Activated CD8-positive, alpha-beta memory T cell treated with anti-CD3 and anti-CD28 coated beads, Interleukin-2, amount 50 U/mL, for 24 hours (primary cell): ENCODE data around the gene HAGHL.
A peak's percentile ranks its signal among the peaks of the same experiment; 100 is the strongest.

Source experiments
- DNase-seq: peaks from one replicate; pipeline ENCODE4 v3.0.0-alpha.2; 2020; ENCODE audit errors: extremely low read depth

The HAGHL gene

DNA sequence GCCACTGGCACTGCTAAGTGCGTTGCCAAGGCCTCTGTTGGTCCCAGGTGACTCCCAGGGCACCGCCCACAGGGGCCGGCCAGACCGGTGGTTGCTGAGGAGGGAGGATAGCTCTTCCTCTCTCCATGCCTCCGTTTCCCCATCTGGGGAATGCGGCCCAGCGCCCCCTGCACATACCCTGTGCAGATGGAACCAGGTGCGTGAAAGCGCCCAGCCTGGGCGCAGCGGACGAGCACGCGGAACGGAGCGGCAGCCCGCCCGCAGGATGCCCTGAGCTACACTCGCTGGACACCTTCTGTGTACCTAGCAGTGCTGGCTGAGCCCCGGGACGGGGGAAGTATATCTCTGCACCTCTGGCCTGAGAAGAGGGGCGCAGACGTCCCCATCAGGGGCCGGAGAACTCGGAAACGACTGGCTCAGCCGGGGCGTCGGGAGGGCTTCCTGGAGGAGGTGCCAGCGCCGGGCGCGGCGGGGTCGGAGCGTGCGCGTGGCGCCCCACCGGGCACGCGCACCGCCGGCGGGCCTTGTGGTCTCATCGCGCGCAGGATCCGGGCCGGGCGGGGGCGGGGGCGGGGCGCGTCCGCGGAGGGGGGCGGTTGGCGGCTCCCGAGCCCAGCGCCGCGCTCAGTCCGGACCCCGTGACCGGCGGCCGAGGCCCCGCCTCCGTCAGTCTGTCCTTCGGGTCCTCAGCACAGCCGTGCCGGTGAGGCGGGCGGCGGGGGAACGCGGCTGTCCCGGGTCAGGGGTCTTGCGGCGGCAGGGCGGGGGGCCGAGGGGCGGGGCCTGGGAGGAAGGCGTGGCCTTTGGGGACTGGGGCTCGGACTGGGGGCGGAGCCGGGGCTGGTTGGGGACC, at the start of gene HAGHL, which contains the start of gene CCDC78:
Gene HAGHL (plus strand): TSS at position 669 of the 853 bp plus-strand sequence. CDS start 404 bp downstream, outside the sequence.
Gene CCDC78 (minus strand): TSS at position 6 of the 853 bp plus-strand sequence. CDS start 76 bp downstream, outside the sequence.
- no peak for DNase-seq

DNA sequence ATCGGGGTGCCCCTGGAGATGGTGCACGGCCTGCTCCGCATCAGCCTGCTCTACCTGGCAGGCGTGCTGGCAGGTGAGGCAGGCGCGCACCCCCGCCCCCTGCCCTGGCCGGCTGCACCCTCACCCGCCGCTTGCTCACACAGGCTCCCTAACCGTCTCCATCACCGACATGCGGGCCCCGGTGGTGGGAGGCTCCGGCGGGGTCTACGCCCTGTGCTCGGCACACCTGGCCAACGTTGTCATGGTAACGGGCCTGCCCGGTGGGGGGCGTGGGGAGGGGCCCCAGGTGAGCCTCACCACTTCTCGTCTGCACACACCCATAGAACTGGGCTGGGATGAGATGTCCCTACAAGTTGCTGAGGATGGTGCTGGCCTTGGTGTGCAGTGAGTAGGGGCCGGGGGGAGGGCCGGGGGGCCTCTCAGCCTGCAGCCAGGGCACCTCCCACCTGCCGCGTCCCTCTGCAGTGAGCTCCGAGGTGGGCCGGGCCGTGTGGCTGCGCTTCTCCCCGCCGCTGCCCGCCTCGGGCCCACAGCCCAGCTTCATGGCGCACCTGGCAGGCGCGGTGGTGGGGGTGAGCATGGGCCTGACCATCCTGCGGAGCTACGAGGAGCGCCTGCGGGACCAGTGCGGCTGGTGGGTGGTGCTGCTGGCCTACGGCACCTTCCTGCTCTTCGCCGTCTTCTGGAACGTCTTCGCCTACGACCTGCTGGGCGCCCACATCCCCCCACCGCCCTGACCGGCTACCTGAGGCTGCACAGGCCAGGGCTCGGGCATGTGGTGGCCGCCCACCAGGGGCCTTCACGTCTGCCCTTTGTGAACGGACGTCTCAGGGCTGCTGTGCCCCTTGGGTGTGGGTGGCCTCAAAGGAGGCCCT, 49.4 kb upstream of the HAGHL start:
- no peak for DNase-seq

DNA sequence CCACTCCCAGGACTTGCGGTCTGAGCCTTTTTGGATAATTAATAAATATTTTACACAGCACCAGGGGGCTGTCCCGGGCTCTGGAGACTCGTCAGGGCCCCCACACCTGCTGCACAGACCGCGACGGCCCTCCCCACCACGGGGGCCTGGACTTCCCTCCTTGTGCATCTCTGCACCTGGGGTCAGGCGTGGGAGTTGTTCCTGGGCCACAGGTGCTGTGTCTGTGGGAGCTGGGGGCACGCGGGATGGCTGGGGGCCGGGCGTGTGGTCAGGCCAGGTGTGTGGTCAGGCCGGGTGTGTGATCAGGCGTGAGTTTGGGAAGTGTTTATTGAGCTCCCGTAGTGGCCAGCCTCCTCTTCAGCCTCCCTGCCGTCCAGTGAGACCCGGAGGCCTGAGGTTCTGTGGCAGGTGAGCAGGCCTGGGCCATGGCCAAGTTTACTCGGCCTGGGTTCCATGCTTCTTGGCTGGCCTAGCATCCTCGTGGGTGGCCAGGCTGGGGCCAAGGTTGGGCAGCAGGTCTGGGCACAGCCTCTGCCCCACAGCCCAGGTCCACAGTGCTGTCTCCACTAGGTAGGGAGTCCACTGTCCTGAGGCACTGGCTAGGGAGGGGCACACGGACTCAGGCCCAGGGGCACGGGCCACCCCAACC, 48.6 kb upstream of the HAGHL start:
- DNase-seq, result no peak

- DNase-seq, result no peak
Measured at GRCh38 chr16:678858-679813, 47.8 kb upstream of the HAGHL start.

DNA sequence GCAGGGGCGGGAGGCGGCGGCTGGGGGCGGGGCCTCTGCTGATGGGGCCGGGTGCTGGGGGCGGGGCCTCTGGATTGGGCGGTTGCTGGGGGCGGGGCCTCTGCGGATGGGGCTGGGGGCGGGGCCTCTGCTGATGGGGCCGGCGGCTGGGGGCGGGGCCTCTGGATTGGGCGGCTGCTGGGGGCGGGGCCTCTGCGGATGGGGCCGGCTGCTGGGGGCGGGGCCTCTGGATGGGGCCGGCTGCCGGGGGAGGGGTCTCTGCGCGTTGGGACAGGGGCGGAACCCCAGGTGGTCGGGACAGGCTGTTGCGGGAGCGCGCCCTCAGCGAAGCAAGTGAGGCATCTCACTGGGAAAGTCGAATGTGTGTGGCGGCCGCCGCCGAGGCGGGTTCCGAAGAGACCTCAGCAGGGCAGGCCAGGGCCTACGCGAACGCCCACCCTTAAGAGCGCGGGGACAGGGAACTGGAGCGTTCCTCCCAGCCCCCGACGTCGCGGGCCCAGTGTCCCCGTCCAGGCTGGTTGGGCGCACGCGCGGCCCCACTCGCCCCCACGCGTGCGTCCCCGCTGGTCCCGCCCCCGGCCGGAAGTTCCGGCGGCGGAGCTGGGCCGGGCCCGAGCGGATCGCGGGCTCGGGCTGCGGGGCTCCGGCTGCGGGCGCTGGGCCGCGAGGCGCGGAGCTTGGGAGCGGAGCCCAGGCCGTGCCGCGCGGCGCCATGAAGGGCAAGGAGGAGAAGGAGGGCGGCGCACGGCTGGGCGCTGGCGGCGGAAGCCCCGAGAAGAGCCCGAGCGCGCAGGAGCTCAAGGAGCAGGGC, 46.9 kb upstream of the HAGHL start, which contains the start of gene STUB1:
Gene STUB1 (plus strand): TSS at position 597 of the 811 bp plus-strand sequence. CDS start 116 bp downstream, at position 713.
- DNase-seq, result peak; percentile 76

DNA sequence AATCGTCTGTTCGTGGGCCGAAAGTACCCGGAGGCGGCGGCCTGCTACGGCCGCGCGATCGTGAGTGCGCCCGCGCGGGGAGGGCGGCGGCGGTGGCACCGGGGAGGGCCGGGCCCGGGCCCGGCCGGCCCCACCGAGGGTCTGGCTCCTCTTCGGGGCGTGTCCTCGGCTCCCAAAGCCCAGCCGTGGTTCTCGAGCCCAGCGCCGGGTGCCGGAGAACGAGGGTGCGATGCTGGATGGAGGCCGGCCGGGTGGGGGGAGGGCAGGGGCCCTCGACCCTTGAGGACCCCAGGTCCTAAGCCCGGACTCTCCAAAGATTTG, 46.3 kb upstream of the HAGHL start:
- no peak for DNase-seq

DNA sequence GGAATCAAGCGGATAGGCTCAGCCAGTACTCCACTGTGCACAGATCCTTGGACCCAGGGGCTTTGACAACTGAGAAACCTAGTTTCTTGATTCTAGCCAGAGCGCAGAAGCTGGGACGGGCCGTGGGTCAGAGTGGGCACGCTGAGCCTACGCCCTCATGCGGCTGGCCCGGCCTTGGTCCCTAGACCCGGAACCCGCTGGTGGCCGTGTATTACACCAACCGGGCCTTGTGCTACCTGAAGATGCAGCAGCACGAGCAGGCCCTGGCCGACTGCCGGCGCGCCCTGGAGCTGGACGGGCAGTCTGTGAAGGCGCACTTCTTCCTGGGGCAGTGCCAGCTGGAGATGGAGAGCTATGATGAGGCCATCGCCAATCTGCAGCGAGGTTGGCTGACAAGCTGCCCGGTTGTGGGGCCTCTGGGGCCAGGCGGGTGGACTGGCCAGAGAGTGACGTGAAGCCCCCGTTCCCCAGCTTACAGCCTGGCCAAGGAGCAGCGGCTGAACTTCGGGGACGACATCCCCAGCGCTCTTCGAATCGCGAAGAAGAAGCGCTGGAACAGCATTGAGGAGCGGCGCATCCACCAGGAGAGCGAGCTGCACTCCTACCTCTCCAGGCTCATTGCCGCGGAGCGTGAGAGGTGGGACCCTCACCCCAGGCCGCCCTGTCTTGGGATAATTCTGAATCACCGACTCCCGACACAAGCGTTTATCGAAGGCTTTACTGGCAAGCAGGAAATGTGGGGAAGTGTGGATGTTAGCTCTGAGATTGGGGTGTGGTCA, 45.8 kb upstream of the HAGHL start:
- DNase-seq, result no peak

DNA sequence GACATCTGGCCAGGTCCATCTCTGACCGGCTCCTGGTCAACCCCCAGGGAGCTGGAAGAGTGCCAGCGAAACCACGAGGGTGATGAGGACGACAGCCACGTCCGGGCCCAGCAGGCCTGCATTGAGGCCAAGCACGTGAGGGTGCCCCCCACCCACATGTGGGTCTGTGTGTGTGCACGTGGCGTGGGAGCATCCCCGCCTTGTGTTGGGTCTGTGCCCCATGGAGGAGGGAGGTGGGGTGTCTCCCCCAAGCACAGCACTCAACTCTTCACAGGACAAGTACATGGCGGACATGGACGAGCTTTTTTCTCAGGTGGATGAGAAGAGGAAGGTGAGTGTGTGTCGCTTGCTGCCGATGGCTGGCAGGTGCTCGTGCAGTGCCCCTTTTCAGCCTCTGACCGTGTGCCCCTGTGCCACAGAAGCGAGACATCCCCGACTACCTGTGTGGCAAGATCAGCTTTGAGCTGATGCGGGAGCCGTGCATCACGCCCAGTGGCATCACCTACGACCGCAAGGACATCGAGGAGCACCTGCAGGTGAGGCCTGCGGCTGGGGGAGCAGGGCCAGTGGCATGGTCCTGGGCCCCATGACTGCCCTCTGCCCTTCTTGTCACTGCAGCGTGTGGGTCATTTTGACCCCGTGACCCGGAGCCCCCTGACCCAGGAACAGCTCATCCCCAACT, 45.0 kb upstream of the HAGHL start:
- no peak for DNase-seq

GRCh38 chr16:682493-683395, 44.2 kb upstream of the HAGHL start:
- no peak for DNase-seq

GRCh38 chr16:683396-684070, 43.4 kb upstream of the HAGHL start:
- DNase-seq, result no peak

DNA sequence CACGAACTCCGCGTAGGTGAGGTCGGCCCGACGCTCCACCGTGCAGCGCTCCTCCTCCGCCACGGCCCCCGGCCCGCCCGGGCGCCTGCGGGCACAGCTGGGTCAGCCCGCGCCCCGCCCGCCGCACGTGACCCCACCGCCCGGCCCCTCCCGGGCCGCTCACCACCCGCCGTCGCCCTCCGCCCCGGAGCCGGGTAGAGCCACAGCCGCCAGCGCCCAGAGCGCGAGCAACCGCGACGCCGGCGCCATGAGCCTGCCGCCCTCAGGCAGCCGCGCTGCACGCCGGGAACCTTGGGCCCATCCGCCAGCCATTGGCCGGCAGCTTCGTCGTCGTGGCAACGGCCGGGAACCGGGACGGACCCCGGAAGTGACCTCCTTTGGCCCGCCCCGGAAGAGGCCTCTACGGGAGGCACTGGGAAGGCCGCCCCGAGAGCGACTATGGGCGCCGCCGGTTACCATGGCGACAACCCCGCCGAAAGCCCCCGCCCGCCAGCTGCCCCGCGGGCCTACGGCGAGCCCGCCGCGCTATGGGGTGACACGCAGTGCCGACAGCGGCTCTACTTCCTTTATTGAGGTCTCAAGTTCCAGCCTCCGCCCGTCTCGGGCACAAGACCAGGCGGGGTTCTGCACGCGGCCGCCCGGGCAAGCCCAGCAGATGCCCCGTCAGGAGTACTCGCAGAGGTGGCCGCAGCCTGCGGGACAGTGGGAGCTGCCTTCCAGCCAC, 42.7 kb upstream of the HAGHL start, which contains the start of gene JMJD8:
Gene JMJD8 (minus strand): TSS at position 264 of the 724 bp plus-strand sequence. CDS start 15 bp downstream, at position 249.
- peak; percentile 93 for DNase-seq

DNA sequence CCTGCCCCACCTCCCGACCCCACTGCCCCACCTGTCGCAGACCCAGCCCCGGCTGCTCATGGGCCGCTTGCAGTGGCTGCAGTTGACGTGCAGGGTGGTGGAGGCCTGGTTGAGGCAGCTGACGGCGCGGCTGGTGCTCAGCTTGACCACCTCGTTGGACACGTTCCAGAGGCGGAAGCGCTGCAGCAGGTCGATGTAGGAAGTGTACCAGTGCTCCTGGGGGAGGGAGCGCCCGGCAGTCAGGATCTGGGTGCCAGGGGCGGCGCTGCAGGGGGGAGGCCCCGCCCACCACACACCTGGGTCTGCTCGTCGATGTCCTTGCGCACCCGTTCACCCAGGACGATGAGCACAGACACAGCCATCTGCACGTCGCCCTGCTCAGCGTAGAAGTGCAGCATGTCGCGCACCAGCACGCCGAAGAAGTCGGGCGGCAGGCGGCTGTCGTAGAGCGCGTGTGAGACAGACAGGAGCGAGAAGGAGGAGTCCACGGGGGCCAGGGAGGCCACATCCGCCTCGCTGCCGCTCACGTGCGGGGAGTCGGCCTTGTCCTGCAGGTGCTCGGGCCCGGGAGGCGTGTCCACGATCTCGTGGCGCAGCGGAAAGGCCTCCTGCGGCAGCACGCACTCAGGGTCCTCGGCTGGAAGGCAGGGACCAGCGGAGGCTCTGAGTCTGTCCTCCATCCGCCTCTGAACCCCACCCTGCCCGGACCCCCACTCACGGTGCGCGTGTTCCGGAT, 41.8 kb upstream of the HAGHL start:
- DNase-seq, result no peak

- no peak for DNase-seq
Measured at GRCh38 chr16:685967-686366, 40.9 kb upstream of the HAGHL start.

DNA sequence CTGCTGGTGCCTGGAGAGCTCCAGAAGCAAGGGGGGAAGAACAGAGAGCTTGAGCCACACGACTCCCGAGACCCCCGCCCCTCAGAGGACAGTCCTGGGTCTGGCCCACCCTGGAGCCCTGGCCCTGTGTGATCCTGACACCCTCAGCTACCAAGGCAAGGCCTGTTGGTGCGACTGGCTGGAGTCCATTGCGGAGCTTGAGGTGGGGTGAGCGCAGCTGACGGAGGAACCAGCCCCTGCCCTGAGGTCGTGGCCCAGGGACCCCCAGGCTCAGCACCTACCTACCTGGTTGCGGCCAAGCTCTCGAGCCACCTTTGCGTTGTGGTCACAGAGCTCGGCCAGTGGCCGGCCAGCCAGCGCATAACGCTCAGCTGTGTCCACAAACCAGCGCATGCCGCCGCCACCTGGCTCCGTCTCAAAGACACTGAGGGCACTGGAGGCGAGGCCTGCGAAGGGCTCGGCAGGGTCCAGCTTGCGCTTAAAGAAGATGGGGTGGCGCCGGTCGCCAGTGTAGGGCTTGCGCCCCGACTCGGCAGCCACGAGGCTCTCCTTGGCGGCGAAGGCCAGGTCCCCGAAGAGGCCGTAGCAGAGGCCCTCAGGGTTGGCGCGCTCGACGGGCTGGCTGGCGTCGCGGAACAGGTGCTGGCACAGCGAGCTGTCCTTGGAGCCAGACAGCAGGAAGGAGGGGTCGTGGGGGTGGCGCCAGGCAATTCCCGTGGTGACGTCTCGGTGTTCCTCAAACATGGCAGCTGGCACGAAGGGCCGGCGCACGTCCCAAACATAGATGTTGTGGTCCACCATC, 40.2 kb upstream of the HAGHL start:
- no peak for DNase-seq

GRCh38 chr16:687499-687898, 39.4 kb upstream of the HAGHL start:
- DNase-seq, result no peak
